PC-9 (cell line): ENCODE measurements around the gene FBRSL1. TPM values are rescaled to one million over a fixed set of nuclear protein-coding genes. Genes with fewer than 3 reads are reported as not detected.
A peak's percentile ranks its signal among the peaks of the same experiment; 100 is the strongest.

Source experiments
- BruUV-seq: library from RNA; stranded (reverse); fragments of 400-500 nt; replicated peaks from 2 replicates; lab custom pipeline; 2021; lab: Mats Ljungman, UMichigan
- CTCF ChIA-PET: fragments of 300-600 bp; sonication (Branson Sonifier 250); formaldehyde crosslinking; loops from one replicate; lab custom pipeline; 2022; ENCODE audit warnings: antibody characterized with exemption; lab: Charles Lee
- POLR2A ChIA-PET: fragments of 300-600 bp; sonication (Branson Sonifier 250); formaldehyde crosslinking; loops from one replicate; lab custom pipeline; 2022; ENCODE audit warnings: antibody characterized with exemption; ENCODE audit not compliant: unreplicated experiment; lab: Charles Lee
- DNase-seq, 2 experiments: peaks; one replicate each; pipeline versions ENCODE4 v3.0.0 to v3.0.0-alpha.2; 2015 to 2022; ENCODE audit warnings: mixed read lengths in 1 of 2
- H2AFZ ChIP-seq: fragments of 200-600 bp; sonication (generic); 2 replicates; pipeline ENCODE4 v1.8.1; 2017; ENCODE audit warnings: antibody characterized with exemption
- H3F3A ChIP-seq: fragments of 200-600 bp; sonication (generic); 2 replicates; pipeline ENCODE4 v1.8.1; 2017; ENCODE audit warnings: antibody characterized with exemption, mild to moderate bottlenecking, low read depth; ENCODE audit not compliant: insufficient read depth
- H3K27ac ChIP-seq: fragments of 200-600 bp; sonication (generic); 2 replicates; pipeline ENCODE4 v1.6.1; 2016; ENCODE audit warnings: mixed run types
- H3K27me3 ChIP-seq: fragments of 200-600 bp; sonication (generic); 2 replicates; pipeline ENCODE4 v1.6.1; 2016; ENCODE audit warnings: low read depth, mixed run types; ENCODE audit not compliant: insufficient read depth
- H3K36me3 ChIP-seq: fragments of 200-600 bp; sonication (generic); 2 replicates; pipeline ENCODE4 v1.6.1; 2016; ENCODE audit warnings: low read depth, mixed run types
- H3K4me1 ChIP-seq: fragments of 200-600 bp; sonication (generic); replicated peaks from 2 replicates; pipeline ENCODE4 v1.6.1; 2016; ENCODE audit warnings: mixed run types; ENCODE audit not compliant: insufficient read depth
- H3K4me2 ChIP-seq: fragments of 200-600 bp; sonication (generic); 2 replicates; pipeline ENCODE4 v1.6.1; 2017; ENCODE audit warnings: mixed run types
- H3K4me3 ChIP-seq: fragments of 200-600 bp; sonication (generic); 2 replicates; pipeline ENCODE4 v1.6.1; 2016; ENCODE audit warnings: mixed run types
- H3K79me2 ChIP-seq: fragments of 200-600 bp; sonication (generic); 2 replicates; pipeline ENCODE4 v1.6.1; 2017; ENCODE audit warnings: low read depth, mixed run types
- H3K9me2 ChIP-seq: fragments of 200-600 bp; sonication (generic); 2 replicates; pipeline ENCODE4 v1.8.1; 2017; ENCODE audit warnings: mild to moderate bottlenecking; ENCODE audit not compliant: insufficient read depth
- H3K9me3 ChIP-seq: fragments of 200-600 bp; sonication (generic); 2 replicates; pipeline ENCODE4 v1.8.1; 2016; ENCODE audit warnings: low read depth; ENCODE audit not compliant: insufficient read depth
- H4K20me1 ChIP-seq: fragments of 200-600 bp; sonication (generic); 2 replicates; pipeline ENCODE4 v1.8.1; 2017; ENCODE audit not compliant: insufficient read depth
- CTCF ChIP-seq: fragments of 200-600 bp; sonication (generic); conservative IDR thresholded peaks from 2 replicates; pipeline ENCODE4 v1.6.1; 2017; ENCODE audit warnings: mixed run types, antibody characterized with exemption, mild to moderate bottlenecking, moderate library complexity
- EZH2 ChIP-seq: fragments of 200-600 bp; sonication (generic); IDR thresholded peaks from 2 replicates; pipeline ENCODE4 v1.8.0; 2017; ENCODE audit warnings: antibody characterized with exemption, low read depth
- intact Hi-C: fragments of 100-400 bp; cut with micrococcal nuclease; formaldehyde crosslinking; loops from one replicate; pipeline ENCODE4 v1.10.0; 2022; ENCODE audit not compliant: unreplicated experiment
- total RNA-seq: library from RNA; stranded (reverse); gene quantifications from 2 replicates; pipeline ENCODE4 v1.2.3, GENCODE V29; 2021

The FBRSL1 gene
- total RNA-seq, 1 experiment from 2014 or later, result 59.5 TPM

GRCh38 chr12:132560614-132561426 lies 70.9 kb downstream of the FBRSL1 start:
- Histone ChIP-seq H3K4me1 (no peaks in the 10 kb centered on the region), H3K79me2 (peaks cover 7% of the 10 kb centered on the region; the same call in 1 of the 2 replicates), H3F3A (peaks cover 9% of the 10 kb centered on the region; the same call in 1 of the 2 replicates), H3K36me3 (no peaks in the 10 kb centered on the region), H3K27ac (no peak overlapping the region), H2AFZ (no peak overlapping the region), H4K20me1 (peaks cover 42% of the 10 kb centered on the region), H3K9me2 (no peaks in the 10 kb centered on the region), H3K4me2 (peak overlapping the region; percentile 88), H3K4me3 (peak overlapping the region; percentile 70), H3K9me3 (no peaks in the 10 kb centered on the region), H3K27me3 (no peaks in the 10 kb centered on the region)
- CTCF ChIA-PET, result interaction anchor here (0.6 to 1.0 kb wide), 3 partner anchors 29 to 725 kb away, joined by 3 to 5 read pairs (median 3); no protein-coding TSS in a partner anchor
- TF ChIP-seq EZH2 (no peak), CTCF (peak; percentile 97)
- POLR2A ChIA-PET, result no interaction called here
- TSS peak; percentile 24 for BruUV-seq
- intact Hi-C loops, result loop anchor here (1.0 to 5.0 kb wide), 4 partner anchors 39 to 409 kb away; no protein-coding TSS in a partner anchor
- DNase-seq, result peak; percentile 72 to 79

Other genes starting within 250 kb of the FBRSL1 start
- 11.2 and 16.1 TPM in 2 replicates for gene GALNT9, start 160.6 kb upstream of the FBRSL1 start, total RNA-seq
- gene LRCOL1, start 120.4 kb downstream of the FBRSL1 start, total RNA-seq, result not detected in 2 replicates
- gene P2RX2, start 128.6 kb downstream of the FBRSL1 start, total RNA-seq, result not detected in 2 replicates
- gene POLE, start 197.2 kb downstream of the FBRSL1 start, total RNA-seq, result 62.9 and 69.9 TPM in 2 replicates
- gene PXMP2, start 197.4 kb downstream of the FBRSL1 start, total RNA-seq, result 38.6 and 43.9 TPM in 2 replicates
- gene PGAM5, start 220.7 kb downstream of the FBRSL1 start, total RNA-seq, result 50.2 and 59.0 TPM in 2 replicates